ENCODE results near the gene OR10J5.

DNA sequence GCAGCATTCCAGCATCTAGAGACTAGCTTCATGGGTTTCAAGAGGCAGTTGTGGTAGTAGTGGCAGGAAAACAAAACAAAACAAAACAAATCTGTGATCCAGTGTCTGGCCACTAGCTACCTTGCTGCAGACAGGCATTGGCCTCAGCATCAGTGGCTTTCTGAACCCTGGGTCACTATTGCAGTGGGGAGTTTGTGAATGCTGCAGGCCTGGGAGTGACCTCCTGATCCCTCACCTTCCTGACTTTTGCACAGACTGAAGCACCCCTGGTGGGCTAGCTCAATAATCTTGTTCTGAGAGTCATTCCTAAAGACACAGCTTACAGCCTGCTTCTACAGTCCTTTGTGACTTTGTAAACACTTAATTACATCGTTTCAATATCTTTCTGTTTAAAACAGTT is 26.9 kb upstream of the OR10J5 start:
- TF ChIP-seq, protein P1, sequence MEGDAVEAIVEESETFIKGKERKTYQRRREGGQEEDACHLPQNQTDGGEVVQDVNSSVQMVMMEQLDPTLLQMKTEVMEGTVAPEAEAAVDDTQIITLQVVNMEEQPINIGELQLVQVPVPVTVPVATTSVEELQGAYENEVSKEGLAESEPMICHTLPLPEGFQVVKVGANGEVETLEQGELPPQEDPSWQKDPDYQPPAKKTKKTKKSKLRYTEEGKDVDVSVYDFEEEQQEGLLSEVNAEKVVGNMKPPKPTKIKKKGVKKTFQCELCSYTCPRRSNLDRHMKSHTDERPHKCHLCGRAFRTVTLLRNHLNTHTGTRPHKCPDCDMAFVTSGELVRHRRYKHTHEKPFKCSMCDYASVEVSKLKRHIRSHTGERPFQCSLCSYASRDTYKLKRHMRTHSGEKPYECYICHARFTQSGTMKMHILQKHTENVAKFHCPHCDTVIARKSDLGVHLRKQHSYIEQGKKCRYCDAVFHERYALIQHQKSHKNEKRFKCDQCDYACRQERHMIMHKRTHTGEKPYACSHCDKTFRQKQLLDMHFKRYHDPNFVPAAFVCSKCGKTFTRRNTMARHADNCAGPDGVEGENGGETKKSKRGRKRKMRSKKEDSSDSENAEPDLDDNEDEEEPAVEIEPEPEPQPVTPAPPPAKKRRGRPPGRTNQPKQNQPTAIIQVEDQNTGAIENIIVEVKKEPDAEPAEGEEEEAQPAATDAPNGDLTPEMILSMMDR (IDR thresholded peaks at IDR 0.05; ENCODE audit: borderline replicate concordance, extremely low read depth, low read length, poor library complexity, severe bottlenecking) = no peak
- no peak for TF ChIP-seq EZH2 (IDR thresholded peaks at IDR 0.05; ENCODE audit: borderline replicate concordance, low read depth, low read length, severe bottlenecking)
